Stimulated activated naive CD4-positive, alpha-beta T cell (primary cell): Measurements from ENCODE around the gene DGKD.
"Not testable (repeated sequence)": the region's sequence is repeated elsewhere in the genome, so short reads cannot be mapped to it uniquely, and the experiment has no call there.

Experiments
- DNase-seq, 6 experiments: peaks; one replicate each; lab custom pipeline; 2025; lab: John Stamatoyannopoulos, UW

The DGKD gene, protein sequence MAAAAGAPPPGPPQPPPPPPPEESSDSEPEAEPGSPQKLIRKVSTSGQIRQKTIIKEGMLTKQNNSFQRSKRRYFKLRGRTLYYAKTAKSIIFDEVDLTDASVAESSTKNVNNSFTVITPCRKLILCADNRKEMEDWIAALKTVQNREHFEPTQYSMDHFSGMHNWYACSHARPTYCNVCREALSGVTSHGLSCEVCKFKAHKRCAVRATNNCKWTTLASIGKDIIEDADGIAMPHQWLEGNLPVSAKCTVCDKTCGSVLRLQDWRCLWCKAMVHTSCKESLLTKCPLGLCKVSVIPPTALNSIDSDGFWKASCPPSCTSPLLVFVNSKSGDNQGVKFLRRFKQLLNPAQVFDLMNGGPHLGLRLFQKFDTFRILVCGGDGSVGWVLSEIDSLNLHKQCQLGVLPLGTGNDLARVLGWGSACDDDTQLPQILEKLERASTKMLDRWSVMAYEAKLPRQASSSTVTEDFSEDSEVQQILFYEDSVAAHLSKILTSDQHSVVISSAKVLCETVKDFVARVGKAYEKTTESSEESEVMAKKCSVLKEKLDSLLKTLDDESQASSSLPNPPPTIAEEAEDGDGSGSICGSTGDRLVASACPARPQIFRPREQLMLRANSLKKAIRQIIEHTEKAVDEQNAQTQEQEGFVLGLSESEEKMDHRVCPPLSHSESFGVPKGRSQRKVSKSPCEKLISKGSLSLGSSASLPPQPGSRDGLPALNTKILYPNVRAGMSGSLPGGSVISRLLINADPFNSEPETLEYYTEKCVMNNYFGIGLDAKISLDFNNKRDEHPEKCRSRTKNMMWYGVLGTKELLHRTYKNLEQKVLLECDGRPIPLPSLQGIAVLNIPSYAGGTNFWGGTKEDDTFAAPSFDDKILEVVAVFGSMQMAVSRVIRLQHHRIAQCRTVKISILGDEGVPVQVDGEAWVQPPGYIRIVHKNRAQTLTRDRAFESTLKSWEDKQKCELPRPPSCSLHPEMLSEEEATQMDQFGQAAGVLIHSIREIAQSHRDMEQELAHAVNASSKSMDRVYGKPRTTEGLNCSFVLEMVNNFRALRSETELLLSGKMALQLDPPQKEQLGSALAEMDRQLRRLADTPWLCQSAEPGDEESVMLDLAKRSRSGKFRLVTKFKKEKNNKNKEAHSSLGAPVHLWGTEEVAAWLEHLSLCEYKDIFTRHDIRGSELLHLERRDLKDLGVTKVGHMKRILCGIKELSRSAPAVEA

DNA sequence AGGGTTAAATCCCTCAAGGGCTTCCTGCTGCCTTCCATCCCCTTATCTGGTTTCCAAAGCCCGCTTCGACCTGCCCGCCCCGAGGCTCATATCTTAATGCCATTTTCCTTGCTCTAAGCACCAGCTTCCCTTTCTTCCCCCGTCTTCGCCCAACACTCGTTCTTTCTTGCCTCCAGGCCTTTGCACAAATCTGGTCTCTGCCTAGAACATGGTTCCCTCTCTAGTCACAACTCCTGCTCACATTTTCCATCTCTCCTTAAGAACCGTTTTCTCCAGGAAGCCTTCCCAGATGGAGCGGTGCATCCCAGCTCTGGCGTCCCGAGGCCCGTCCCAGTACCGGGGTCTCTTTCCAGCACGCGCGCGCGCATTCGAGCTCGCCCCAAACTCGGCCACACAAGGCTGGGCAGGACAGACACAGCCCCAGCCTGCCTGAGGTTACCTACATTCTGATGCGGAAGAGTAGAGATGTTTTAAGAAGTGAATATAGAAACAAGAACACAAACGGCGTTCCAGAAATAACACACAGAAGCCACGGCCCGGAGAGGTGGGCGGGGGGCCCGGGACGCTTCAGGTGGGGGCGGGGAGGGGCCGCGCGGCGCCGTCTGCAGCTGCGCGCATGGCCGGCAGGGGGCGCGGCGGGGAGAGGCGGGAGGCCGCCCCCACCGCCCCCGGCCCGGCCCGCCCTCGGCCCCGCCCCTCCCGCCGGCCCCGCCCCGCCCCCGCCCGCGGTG lies at the start of gene DGKD:
Gene DGKD, plus strand, starts transcription at position 726 of the 731 bp plus-strand sequence. CDS start 25 bp downstream, outside the sequence.
- DNase-seq: peak; percentile 30 to 83 (median 74)

DNA sequence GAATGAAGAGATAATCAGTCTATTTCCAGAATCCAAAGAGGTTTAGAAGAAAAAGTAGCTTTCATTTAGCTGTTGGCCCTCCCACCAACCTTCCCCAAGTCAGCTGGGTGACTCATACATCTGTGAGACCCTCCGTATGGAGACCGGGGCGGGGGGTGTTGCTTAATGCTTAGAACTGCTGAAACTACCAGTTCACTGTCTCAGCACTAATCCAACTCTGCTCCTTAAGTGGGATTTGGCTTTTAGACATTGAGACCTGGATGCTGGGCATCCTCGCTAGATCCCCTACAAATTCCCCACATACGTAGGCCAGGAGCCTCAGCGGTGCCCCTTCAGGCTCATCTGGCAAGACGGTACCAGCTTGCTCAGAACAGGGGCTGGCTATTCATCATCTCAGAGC lies 46.7 kb upstream of the DGKD start, which contains the start of gene SAG:
Gene SAG, plus strand, starts transcription at position 252 of the 400 bp plus-strand sequence. CDS start 1,374 bp downstream, outside the sequence.
- DNase-seq: no peak

DNA sequence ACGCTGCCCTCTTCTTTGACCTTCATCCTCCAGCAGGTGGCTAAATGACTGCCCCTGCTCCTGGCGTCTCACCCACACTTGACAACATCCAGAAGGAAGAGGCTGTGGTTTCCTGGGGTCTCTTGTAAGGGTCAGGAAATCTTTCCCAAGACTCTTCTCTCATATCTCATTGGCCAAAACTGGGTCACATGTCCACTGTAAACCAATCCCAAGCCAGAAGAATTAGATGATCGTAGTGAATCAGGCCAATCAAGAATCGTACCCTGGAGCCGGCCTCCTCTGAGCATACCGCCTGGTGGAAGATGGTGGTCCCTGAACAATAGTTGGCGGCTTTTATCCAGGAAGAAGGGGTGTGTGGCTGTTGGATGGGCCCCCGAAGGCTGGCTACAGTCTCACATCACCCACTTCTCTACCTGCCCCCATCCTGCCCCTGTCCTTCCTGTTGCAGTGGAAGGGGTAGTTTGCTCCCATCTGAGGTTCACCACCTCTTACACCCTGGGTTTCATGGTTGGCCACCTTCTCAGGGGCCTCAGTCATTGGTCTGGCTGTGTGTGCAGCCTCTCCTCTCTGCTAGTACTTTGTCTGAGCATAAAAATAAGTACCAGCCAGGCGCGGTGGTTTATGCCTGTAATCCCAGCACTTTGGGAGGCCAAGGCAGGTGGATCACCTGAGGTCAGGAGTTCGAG lies 42.9 kb upstream of the DGKD start:
- no peak for DNase-seq

DNA sequence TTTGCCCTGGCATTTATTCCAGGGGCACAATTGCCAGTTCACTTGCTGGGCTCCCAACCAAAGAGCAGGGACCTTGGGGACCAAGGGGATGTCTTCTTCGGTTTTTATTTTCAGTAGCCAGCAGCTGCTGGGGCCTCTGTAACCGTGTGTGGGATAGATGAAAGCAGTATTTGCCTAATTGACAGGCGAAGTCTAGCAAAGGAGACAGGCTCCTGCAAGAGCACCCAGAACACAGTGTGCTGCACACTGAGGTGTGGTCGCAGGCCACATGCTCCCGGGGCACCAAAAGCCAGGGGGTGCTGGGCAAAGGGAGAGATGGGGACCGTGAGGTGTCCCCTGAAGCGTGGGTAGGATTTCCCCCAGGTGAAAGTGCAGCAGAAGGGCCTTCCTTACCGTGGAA lies 41.4 kb upstream of the DGKD start:
- DNase-seq: no peak

DNA sequence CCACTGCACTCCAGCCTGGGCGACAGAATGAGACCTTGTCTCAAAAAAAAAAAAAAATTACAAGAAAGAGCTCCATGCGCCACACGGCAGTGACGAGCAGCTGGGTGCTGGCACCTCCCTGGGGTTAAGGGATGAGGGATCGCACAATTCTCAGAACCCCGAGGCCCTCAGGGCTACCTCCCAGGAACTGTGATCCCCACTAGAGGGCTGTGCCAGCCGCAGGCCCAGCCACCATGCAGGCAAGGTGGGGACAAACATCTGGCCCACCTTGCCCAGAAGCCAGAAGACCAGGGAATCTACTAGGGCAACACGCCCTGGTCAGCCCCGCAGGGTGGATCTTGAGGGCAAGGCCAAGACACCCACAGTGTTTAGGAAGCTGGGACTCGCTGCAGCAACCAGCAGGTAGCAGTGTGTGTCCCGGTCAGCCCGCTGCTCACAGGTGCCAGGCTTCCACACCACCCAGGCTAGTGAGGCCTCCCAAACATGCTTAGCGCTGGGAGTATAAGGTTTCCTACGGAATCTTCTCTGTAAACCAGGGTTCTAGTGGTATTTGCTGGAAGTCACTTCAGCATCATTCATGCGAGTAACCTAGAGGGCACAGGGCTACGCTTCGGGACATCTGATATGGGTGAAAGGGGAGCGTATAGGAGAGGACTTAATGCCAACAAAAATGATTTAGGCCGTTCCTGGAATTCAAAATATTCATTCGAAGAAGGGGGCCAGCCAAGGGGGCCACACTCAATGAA lies 39.9 kb upstream of the DGKD start:
- DNase-seq: no peak

DNA sequence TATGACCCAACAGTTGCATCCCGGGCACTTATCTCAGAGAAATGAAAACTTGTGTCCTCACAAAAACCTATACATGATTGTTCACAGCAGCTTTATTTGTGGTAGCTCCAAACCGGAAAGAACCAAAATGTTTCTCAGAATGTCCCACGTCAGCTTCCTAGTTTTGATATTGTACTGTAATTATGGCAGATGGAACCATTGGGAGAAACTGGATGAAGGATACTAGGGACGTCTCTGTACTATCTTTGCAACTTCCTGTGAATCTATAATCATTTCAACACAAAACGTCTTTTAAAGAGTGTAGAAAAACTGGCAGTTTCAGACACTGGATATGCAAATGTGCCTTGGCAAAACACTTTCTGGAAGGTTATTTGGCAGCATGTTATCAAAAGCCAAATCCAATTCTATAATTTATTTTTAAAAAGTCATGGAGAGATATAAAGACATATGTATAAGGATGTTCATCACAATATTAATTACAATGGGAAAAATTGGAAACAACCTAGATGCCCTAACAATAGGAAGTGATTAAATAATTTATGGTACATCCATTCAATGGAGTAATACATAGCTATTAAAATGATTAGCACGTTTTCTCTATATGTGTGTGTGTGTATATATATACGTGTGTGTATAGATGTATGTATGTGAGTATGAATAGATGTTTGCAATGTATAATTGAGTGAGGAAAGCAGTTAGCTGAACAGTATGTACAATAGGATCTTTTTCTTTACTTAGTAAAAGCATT lies 36.9 kb upstream of the DGKD start:
- DNase-seq: no peak

DNA sequence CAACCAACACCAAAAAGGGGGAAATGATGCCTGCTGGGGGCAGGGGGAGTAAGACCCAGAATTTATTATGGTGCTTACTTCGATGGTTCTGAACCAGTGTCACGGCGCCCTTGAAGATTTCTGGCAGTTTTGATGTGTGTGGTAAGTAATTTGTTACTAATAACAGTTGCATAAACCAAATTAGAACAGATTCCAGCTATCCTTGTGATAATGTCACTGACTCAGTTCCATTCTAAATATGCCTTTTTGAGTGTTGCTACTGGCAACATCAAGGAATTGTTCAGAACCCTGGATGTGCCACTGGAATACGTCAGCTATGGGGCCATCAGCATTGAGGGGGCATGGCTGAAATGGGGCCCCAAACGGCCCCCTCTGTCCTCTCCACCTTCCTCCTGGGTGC lies 35.0 kb upstream of the DGKD start:
- DNase-seq: no peak

DNA sequence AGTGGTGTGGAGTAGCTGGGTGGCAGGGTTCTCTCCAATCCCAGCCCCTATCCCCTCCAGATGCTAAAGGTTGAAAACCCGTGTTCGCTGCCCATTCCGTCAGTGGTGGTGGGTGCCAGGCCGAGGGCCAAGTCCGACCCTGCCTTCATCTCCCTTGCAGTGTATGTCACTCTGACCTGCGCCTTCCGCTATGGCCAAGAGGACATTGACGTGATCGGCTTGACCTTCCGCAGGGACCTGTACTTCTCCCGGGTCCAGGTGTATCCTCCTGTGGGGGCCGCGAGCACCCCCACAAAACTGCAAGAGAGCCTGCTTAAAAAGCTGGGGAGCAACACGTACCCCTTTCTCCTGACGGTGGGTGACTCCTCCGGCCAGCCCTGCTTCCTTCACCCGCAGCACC lies 33.8 kb upstream of the DGKD start:
- DNase-seq: no peak

DNA sequence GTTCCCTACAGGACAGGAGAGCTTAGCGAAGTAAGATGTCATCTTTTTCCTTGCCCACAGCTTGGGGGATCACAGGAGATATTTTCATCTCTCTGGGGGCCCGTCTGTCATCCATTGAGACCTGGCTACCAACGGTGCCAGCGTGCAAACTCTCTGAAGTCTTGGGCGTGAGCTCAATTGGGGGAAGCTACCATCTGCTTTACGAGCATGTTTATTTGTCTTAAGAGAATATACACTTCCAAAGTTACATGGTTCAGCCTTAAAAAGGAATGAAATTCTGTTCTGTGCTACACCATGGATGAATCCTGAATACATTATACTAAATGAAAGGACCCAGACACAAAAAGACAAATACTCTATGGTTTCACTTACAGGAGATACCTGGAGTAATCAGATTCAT lies 33.1 kb upstream of the DGKD start:
- no peak for DNase-seq

DNA sequence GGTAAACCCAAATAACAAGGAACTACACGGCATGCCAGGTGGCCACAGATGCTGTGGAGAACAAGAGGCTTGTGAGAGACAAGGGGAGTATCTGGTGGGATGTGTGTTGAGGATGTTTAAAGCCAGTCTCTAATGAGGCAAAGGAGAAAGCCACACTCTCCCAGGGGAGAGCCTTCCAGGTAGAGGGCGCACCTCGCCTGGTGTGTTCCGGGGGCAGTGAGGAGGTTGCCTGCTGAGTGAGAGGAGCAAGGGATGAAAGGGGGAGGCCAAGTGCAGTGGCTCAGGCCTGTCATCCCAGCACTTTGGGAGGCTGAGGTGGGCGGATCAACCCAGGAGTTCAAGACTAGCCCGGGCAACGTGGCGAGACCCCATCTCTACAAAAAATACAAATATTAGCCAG lies 30.4 kb upstream of the DGKD start:
- no peak for DNase-seq

DNA sequence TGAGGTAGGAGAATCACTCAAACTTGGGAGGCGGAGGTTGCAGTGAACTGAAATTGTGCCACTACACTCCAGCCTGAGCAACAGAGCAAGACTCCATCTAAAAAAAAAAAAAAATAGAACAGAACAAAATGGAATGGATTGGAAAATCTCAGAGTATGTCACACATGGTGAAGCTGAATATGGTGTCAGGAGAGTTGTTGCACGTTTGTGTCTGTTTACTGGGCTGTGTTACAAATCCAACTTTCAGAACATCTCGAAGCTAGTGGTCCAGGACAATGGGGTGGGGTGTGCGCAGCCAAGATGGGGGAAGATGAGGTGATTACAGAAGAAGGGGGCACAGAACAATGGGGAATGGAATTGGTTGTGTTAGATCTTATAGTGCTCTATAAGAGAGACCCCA lies 29.0 kb upstream of the DGKD start:
- no peak for DNase-seq

DNA sequence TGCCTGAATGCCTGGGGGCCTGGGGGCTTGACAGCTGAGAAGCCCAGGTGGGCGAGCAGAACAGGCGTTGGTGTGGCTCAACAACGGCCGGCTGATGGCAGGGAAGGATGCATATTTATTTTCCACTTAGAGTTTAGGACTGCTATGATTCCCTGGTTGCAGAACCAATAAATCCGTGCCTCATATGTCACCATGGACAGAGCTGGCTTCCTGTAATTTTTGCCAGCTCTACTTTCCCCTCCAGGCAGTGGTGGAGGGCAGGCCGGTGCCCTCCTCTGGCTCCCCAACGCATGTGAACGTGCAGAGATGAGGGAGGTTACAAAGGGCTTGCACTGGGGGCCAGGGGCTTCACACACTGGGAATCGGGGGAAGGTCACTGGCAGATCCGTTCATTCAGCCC lies 28.5 kb upstream of the DGKD start:
- no peak for DNase-seq

DNA sequence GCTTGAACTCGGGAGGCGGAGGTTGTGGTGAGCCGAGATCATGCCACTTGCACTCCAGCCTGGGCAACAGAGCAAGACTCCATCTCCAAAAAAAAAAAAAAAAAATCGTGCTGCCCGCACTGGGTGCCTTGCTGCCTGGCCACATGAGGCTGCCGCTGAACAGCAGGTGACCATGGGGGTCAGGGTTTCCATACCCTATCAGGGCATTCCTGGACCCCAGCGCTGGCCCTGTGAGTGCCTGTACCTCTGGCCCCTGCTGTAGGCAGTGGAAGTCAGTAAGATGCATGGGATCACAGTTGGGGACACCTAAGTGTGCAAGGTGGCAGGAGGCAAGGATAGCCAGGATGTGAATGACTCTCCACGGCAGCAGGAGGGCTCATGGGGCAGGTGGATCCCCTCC lies 27.8 kb upstream of the DGKD start:
- no peak for DNase-seq

DNA sequence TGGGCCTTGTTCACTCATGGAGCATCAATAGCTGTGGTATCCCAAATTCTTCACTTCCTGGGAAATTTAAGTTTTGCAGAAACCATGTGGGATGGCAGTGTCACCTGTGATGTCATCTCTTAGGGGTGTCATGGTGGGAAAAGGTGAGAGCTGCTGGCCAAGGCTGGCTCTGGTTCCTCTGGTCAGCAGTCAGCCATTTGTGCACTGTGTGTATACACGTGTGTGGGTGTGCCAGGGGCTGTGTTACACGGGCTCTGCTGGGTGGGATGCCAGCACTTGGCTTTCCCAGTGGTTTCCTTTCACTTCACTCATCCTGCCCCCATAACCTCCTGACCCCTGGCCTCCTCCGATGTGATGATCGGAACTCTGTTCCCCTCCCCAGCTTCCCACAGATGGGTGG lies 25.4 kb upstream of the DGKD start:
- DNase-seq: no peak

DNA sequence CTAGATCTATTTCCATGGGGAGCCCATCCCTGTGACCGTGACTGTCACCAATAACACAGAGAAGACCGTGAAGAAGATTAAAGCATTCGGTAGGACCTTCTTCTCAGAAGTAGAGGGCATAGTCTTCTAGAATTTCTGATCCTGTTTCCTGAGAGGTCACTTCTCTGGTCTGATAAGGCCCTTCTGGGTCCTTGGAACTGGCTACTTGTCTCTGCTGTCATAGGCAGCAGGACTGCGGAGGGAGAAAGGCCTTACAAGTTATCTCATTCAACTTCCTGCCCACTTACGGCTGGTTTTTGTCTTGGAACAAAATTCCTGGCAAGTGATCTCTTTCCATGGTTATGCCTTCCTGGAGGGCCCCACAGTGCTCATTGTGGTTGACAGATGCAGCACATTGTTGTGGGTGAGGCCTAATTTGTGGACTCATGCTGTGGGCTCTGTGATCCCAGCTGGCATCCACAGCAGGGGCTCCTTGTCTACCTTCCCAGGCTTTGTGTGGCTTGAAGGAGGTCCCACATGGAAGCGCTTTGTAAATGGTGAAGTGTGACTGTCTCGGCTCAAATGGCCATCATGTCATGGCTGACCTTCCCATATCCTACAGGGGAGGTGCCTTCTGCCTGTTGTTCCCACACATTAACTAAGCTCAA lies 24.7 kb upstream of the DGKD start:
- no peak for DNase-seq

DNA sequence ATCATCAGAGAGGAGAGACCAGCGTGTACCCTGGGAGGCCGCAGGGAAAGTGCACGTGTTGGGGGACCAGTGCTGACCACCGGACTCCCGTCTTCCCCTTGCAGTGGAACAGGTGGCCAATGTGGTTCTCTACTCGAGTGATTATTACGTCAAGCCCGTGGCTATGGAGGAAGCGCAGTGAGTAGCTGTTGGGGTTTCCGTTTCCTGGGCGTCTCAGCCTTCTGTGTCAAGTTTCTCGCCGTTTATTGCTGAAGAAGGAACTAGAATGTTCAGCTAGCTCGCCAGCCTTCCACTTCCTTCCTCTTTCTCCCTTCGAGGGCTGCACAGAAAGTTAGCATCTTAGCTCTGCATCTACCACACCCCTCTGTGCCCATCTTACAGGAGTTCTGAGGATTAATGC lies 22.8 kb upstream of the DGKD start:
- peak; percentile 36 to 87 (median 76) for DNase-seq

DNA sequence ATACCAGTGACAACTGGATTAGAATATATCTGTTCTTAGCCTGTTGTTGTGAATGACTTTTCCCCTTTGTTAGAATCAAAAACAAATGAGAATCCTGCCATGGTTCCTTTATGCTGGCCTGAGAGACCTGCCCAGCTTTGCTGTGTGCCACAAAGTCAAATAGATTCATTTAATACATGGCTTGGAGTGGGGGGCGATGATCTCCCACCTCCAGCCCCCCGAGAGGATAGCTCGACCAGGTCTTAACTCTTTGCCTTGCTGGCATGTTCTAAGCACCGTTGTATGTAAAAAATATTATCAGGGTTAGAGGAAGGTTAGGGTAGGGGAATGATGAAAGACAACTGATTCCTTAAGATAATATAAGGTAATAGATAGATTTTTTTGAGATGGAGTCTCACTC lies 22.2 kb upstream of the DGKD start:
- no peak for DNase-seq

DNA sequence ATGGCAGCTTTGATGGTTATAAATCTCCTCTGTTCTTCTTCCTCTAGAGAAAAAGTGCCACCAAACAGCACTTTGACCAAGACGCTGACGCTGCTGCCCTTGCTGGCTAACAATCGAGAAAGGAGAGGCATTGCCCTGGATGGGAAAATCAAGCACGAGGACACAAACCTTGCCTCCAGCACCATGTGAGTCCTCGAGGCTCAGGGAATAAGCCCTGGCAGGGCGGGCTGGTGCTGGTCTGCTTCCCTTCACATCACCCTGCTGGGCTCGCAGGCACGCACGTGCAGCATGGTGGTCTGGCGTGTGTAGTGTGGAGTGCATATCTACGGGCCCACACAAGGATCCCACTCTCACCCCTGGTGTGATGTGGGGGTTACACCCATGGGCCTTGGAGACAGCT lies 19.4 kb upstream of the DGKD start:
- no peak for DNase-seq

DNA sequence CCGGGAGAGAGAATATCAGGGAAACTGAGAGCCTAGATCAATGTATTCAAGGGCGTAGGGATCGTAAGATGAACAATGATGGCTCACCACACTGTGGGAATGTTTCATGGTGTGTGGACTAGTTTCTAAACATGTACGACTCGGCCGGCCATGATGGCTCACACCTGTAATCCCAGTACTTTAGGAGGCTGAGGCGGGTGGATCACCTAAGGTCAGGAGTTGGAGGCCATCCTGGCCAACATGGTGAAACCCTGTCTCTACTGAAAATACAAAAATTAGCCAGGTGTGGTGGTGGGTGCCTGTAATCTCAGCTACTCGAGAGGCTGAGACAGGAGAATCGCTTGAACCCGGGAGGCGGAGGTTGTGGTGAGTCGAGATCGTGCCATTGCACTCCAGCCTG lies 18.2 kb upstream of the DGKD start:
- not testable (repeated sequence) for DNase-seq
